ENCODE data around the gene DPH2. TPM values are rescaled to one million over a fixed set of nuclear protein-coding genes. Genes with fewer than 3 reads are reported as not detected.

DPH2 gene
- polyA plus RNA-seq, 2 donors, result 14.2 to 17.9 TPM

DNA sequence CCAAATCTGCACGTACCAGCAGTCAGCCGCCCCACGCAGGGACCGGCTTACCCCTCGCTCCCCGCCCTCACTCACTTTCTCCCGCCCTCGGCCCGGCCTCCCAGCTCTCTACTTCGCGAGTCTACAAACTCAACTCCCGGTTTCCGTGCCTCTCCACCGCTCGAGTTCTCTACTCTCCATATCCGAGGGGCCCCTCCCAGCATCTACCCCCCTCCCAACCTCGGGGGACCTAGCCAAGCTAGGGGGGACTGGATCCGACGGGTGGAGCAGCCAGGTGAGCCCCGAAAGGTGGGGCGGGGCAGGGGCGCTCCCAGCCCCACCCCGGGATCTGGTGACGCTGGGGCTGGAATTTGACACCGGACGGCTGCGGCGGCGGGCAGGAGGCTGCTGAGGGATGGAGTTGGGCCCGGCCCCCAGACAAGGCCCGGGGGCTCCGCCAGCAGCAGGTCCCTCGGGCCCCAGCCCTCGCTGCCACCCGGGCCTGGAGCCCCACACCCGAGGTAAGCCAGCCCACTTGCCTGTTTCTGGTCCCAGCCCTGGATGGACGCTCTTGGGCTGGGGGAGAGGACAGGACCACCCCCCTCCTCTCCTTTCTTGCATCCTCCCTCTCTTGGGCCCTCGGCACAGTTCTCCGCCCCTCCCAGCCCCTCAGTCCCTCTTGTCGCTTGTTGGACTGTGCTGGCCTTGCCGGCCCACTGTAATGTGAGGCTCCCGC, 36.3 kb upstream of the DPH2 start, which contains the start of gene ARTN:
ARTN (plus strand) TSS at position 416 of the 715 bp plus-strand sequence. CDS start 1,856 bp downstream, outside the sequence.
- Histone ChIP-seq H3K4me1 (ENCODE audit: control insufficient read depth in 2 of 2, insufficient read depth in 2 of 2, low read length in 1 of 2) (peaks cover 3 to 38% of the 10 kb centered on the region in 2 donors), H3K27me3 (ENCODE audit: control insufficient read depth in 1 of 2, insufficient read depth in 2 of 2, low read length in 2 of 2) (no peaks in the 10 kb centered on the region), H3K27ac (ENCODE audit: low read depth in 2 of 2, low read length in 1 of 2) (peak within 1 kb of the TSS in 1 of 2 donors; percentile 15), H3K36me3 (ENCODE audit: control insufficient read depth in 2 of 2, insufficient read depth in 2 of 2, low read length in 1 of 2) (no peaks in the 10 kb centered on the region), H3K9me3 (ENCODE audit: control insufficient read depth in 2 of 2, insufficient read depth in 1 of 2, low read depth in 1 of 2, low read length in 1 of 2) (no peaks in the 10 kb centered on the region), H3K4me3 (ENCODE audit: low read depth in 1 of 2, low read length in 2 of 2) (peak within 1 kb of the TSS; percentile 34 to 39)
- WGBS, 2 donors, result 3 to 4% methylated on average over 30 to 42 of the region's 42 CpGs

DNA sequence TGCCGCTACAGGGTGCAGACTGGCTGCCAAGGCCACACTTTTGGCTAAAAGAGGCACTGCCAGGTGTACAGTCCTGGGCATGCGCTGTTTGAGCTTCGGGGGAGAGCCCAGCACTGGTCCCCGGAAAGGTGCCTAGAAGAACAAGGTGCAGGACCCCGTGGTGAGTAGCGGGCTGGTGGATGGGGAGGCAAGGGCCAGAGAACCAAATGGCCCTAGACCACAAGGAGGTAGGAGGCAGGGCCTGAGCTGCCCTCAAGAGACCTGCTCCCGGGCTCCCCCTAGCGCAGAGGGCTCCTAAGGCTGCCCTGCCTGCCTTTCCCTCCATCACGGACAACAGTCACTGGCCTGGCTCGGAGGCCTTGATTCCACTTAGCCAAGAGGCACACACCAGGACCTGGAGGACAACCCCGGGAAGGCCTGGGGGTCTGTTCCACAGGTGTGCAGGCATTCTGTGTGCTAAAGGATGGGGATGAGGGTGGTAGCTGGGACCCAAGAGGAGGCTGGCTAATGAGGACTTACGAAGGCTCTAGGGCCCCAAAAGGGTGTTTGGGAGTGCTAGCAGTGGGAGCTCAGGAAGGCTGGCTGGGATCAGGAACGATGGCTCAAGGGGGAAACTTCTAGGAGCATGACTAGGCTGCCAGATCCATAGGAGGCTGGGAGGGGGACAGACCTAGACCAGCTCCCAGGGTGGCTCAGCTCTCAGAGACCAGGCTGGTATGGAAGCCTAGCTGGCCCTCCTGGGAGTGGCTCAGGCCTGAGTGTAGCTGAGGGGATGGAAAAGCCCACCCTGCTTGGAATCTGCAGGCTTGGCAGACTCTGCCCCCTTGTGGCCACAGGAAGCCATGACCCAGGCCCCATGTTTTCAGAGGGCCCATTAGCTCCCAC, 35.5 kb upstream of the DPH2 start:
- WGBS, 2 donors, result 21 to 23% methylated on average over 13 of the region's 13 CpGs
- H3K4me3 ChIP-seq (ENCODE audit: low read depth in 1 of 2, low read length in 2 of 2), result peak overlapping the region; percentile 34 to 39
- H3K9me3 ChIP-seq (ENCODE audit: control insufficient read depth in 2 of 2, insufficient read depth in 1 of 2, low read depth in 1 of 2, low read length in 1 of 2), result no peaks in the 10 kb centered on the region
- peak overlapping the region in 1 of 2 donors; percentile 15 for H3K27ac ChIP-seq (ENCODE audit: low read depth in 2 of 2, low read length in 1 of 2)
- H3K36me3 ChIP-seq (ENCODE audit: control insufficient read depth in 2 of 2, insufficient read depth in 2 of 2, low read length in 1 of 2), result no peaks in the 10 kb centered on the region
- H3K4me1 ChIP-seq (ENCODE audit: control insufficient read depth in 2 of 2, insufficient read depth in 2 of 2, low read length in 1 of 2), result peaks cover 3 to 38% of the 10 kb centered on the region in 2 donors
- no peaks in the 10 kb centered on the region for H3K27me3 ChIP-seq (ENCODE audit: control insufficient read depth in 1 of 2, insufficient read depth in 2 of 2, low read length in 2 of 2)

DNA sequence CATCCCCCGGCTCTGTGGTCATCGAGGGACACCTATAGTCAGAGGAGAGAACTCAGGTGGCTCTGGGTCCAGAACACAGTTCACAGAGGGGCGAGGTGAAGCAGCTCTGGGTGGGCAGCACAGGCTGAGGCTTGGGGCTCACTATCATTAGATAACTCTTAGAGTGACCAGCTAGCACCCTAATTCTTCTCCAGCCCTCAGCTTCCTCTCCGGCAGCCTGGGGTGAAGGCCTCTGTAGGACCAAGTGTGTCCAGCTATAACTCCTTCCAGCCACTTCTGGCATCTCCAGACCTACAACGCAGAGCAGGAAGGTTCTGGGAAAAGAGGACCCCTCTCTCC, 34.9 kb upstream of the DPH2 start:
- Histone ChIP-seq H3K27ac (ENCODE audit: low read depth in 2 of 2, low read length in 1 of 2) (no peak overlapping the region), H3K27me3 (ENCODE audit: control insufficient read depth in 1 of 2, insufficient read depth in 2 of 2, low read length in 2 of 2) (no peaks in the 10 kb centered on the region), H3K9me3 (ENCODE audit: control insufficient read depth in 2 of 2, insufficient read depth in 1 of 2, low read depth in 1 of 2, low read length in 1 of 2) (no peaks in the 10 kb centered on the region), H3K4me1 (ENCODE audit: control insufficient read depth in 2 of 2, insufficient read depth in 2 of 2, low read length in 1 of 2) (peaks cover 3 to 33% of the 10 kb centered on the region in 2 donors), H3K4me3 (ENCODE audit: low read depth in 1 of 2, low read length in 2 of 2) (no peak overlapping the region), H3K36me3 (ENCODE audit: control insufficient read depth in 2 of 2, insufficient read depth in 2 of 2, low read length in 1 of 2) (no peaks in the 10 kb centered on the region)
- 49 to 54% methylated on average over 5 of the region's 5 CpGs for WGBS, 2 donors

DNA sequence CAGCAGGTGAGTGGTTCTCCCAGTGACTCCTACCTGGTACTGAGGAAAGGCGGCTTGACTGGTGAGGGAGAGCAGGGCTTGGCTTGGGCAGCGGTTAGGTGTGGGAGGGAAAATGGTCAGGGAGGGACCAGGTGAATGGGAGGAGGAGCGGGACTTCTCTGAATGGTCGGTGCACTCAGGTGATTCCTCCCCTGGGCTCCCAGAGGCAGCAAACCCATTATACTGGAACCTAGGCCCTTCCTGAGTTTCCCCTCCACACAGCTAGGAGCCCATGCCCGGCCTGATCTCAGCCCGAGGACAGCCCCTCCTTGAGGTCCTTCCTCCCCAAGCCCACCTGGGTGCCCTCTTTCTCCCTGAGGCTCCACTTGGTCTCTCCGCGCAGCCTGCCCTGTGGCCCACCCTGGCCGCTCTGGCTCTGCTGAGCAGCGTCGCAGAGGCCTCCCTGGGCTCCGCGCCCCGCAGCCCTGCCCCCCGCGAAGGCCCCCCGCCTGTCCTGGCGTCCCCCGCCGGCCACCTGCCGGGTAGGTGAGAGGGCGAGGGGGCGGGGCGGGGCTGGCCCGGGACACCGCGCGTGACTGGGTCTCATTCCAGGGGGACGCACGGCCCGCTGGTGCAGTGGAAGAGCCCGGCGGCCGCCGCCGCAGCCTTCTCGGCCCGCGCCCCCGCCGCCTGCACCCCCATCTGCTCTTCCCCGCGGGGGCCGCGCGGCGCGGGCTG, 33.9 kb upstream of the DPH2 start:
- H3K36me3 ChIP-seq (ENCODE audit: control insufficient read depth in 2 of 2, insufficient read depth in 2 of 2, low read length in 1 of 2), result no peaks in the 10 kb centered on the region
- H3K4me1 ChIP-seq (ENCODE audit: control insufficient read depth in 2 of 2, insufficient read depth in 2 of 2, low read length in 1 of 2), result peaks cover 3 to 31% of the 10 kb centered on the region in 2 donors
- 11 to 16% methylated on average over 32 to 48 of the region's 48 CpGs for WGBS, 2 donors
- no peaks in the 10 kb centered on the region for H3K9me3 ChIP-seq (ENCODE audit: control insufficient read depth in 2 of 2, insufficient read depth in 1 of 2, low read depth in 1 of 2, low read length in 1 of 2)
- no peaks in the 10 kb centered on the region for H3K27me3 ChIP-seq (ENCODE audit: control insufficient read depth in 1 of 2, insufficient read depth in 2 of 2, low read length in 2 of 2)
- no peak overlapping the region for H3K27ac ChIP-seq (ENCODE audit: low read depth in 2 of 2, low read length in 1 of 2)
- peak overlapping the region; percentile 21 to 56 for H3K4me3 ChIP-seq (ENCODE audit: low read depth in 1 of 2, low read length in 2 of 2)

DNA sequence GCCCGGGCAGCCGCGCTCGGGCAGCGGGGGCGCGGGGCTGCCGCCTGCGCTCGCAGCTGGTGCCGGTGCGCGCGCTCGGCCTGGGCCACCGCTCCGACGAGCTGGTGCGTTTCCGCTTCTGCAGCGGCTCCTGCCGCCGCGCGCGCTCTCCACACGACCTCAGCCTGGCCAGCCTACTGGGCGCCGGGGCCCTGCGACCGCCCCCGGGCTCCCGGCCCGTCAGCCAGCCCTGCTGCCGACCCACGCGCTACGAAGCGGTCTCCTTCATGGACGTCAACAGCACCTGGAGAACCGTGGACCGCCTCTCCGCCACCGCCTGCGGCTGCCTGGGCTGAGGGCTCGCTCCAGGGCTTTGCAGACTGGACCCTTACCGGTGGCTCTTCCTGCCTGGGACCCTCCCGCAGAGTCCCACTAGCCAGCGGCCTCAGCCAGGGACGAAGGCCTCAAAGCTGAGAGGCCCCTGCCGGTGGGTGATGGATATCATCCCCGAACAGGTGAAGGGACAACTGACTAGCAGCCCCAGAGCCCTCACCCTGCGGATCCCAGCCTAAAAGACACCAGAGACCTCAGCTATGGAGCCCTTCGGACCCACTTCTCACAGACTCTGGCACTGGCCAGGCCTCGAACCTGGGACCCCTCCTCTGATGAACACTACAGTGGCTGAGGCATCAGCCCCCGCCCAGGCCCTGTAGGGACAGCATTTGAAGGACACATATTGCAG, 33.2 kb upstream of the DPH2 start:
- Histone ChIP-seq H3K27me3 (ENCODE audit: control insufficient read depth in 1 of 2, insufficient read depth in 2 of 2, low read length in 2 of 2) (no peaks in the 10 kb centered on the region), H3K27ac (ENCODE audit: low read depth in 2 of 2, low read length in 1 of 2) (peak overlapping the region in 1 of 2 donors; percentile 34), H3K36me3 (ENCODE audit: control insufficient read depth in 2 of 2, insufficient read depth in 2 of 2, low read length in 1 of 2) (no peaks in the 10 kb centered on the region), H3K9me3 (ENCODE audit: control insufficient read depth in 2 of 2, insufficient read depth in 1 of 2, low read depth in 1 of 2, low read length in 1 of 2) (no peaks in the 10 kb centered on the region), H3K4me1 (ENCODE audit: control insufficient read depth in 2 of 2, insufficient read depth in 2 of 2, low read length in 1 of 2) (peaks cover 3 to 29% of the 10 kb centered on the region in 2 donors), H3K4me3 (ENCODE audit: low read depth in 1 of 2, low read length in 2 of 2) (peak overlapping the region; percentile 34 to 56)
- 13 to 18% methylated on average over 44 to 56 of the region's 56 CpGs for WGBS, 2 donors

DNA sequence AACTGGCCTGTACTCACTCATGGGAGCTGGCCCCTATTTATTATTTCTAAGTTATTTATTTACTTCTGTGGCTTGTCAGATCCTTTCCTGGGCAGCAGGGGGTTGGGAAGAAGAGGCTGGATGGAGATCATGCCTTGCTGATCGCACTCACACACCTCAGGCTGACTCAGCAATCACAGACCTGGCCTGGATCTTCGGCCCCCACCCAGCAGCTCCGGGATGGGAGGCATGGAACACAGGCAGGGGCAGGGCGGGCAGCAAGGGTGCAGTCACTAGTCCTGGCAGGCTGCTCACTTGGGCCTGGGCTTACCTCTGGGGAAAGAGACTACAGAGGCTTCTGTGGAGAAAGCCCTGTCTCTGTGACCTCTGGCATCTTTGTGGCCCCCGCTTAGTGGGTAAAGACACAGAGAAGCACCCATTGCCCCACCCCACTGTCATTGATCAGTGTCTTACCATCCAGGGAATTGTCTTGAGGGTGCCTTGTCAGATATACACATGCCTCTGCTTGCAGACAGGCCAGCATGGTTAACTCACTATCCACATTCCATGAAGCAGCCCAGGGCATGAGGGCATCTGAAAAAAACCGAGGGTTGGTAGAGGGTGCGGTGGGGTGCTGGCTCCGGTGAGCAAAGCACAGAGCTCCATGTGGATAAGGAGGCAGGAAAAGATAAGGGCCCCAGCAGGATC, 32.5 kb upstream of the DPH2 start:
- Histone ChIP-seq H3K4me1 (ENCODE audit: control insufficient read depth in 2 of 2, insufficient read depth in 2 of 2, low read length in 1 of 2) (peaks cover 3 to 29% of the 10 kb centered on the region in 2 donors), H3K27me3 (ENCODE audit: control insufficient read depth in 1 of 2, insufficient read depth in 2 of 2, low read length in 2 of 2) (no peaks in the 10 kb centered on the region), H3K27ac (ENCODE audit: low read depth in 2 of 2, low read length in 1 of 2) (no peak overlapping the region), H3K36me3 (ENCODE audit: control insufficient read depth in 2 of 2, insufficient read depth in 2 of 2, low read length in 1 of 2) (no peaks in the 10 kb centered on the region), H3K4me3 (ENCODE audit: low read depth in 1 of 2, low read length in 2 of 2) (no peak overlapping the region), H3K9me3 (ENCODE audit: control insufficient read depth in 2 of 2, insufficient read depth in 1 of 2, low read depth in 1 of 2, low read length in 1 of 2) (no peaks in the 10 kb centered on the region)
- WGBS, 2 donors, result 55 to 71% methylated on average over 8 of the region's 8 CpGs

DNA sequence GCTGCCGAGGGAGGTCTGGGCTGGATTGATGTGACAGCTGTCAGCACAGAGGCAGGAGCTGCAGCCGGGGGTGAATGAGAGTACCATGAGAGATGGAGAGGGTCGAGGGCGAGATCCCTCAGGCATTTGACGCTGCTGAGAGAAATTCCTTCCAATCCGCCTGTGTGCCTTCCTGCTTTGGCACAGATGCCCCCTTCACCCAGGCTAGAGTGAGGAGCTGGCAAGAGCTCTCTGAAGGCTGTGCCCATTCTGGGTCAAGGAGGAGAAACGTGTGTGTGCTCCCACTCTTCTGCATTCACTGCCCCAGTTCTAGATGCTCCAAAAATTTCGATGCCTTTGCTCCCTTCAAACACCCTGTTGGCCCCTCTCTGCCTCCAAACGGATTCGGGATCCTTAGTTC, 31.4 kb upstream of the DPH2 start:
- H3K4me3 ChIP-seq (ENCODE audit: low read depth in 1 of 2, low read length in 2 of 2), result no peak overlapping the region
- H3K27me3 ChIP-seq (ENCODE audit: control insufficient read depth in 1 of 2, insufficient read depth in 2 of 2, low read length in 2 of 2), result no peaks in the 10 kb centered on the region
- peaks cover 3 to 25% of the 10 kb centered on the region in 2 donors for H3K4me1 ChIP-seq (ENCODE audit: control insufficient read depth in 2 of 2, insufficient read depth in 2 of 2, low read length in 1 of 2)
- H3K36me3 ChIP-seq (ENCODE audit: control insufficient read depth in 2 of 2, insufficient read depth in 2 of 2, low read length in 1 of 2), result no peaks in the 10 kb centered on the region
- H3K27ac ChIP-seq (ENCODE audit: low read depth in 2 of 2, low read length in 1 of 2), result no peak overlapping the region
- no peaks in the 10 kb centered on the region for H3K9me3 ChIP-seq (ENCODE audit: control insufficient read depth in 2 of 2, insufficient read depth in 1 of 2, low read depth in 1 of 2, low read length in 1 of 2)
- WGBS, 2 donors, result 84 to 85% methylated on average over 10 of the region's 10 CpGs

DNA sequence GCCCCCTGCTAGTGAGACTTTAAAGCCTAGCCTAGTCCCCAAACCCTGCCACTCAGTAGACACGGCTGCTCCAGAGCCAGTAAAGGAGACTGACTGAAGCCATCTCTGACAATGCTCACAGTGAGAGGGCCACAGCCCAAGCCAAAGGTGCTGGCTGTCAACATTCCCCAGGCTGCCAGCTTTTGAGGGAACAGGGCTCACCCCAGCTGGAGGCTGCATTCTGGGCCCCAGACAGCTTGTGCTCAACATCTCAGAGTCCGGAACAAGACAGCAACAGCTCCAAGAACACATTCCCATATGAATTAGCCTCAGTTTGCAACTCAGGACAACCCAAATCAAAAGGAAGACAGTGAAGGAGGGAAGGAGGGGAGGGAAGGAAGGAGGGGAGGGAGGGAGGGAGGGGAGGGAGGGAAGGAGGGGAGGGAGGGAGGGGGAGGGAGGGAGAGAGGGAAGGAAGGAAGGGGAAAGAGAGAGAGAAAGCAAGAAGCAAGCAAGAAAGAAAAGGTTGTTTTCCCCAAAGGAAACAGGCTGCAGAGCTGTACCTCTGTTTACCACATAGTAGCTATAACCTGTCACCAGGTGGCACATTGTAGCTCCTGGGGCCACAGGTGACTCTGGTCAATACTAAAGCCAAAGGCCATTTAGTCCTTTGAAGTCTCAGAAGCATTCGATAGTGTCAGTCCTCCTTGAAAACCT, 30.8 kb upstream of the DPH2 start:
- Histone ChIP-seq H3K4me3 (ENCODE audit: low read depth in 1 of 2, low read length in 2 of 2) (no peak overlapping the region), H3K27ac (ENCODE audit: low read depth in 2 of 2, low read length in 1 of 2) (no peak overlapping the region), H3K4me1 (ENCODE audit: control insufficient read depth in 2 of 2, insufficient read depth in 2 of 2, low read length in 1 of 2) (peaks cover 0 to 21% of the 10 kb centered on the region in 2 donors), H3K9me3 (ENCODE audit: control insufficient read depth in 2 of 2, insufficient read depth in 1 of 2, low read depth in 1 of 2, low read length in 1 of 2) (no peaks in the 10 kb centered on the region), H3K27me3 (ENCODE audit: control insufficient read depth in 1 of 2, insufficient read depth in 2 of 2, low read length in 2 of 2) (no peaks in the 10 kb centered on the region), H3K36me3 (ENCODE audit: control insufficient read depth in 2 of 2, insufficient read depth in 2 of 2, low read length in 1 of 2) (no peaks in the 10 kb centered on the region)
- WGBS, 2 donors, result 72 to 80% methylated on average over 3 of the region's 3 CpGs

All from esophagus (tissue), 2 donors.